ENCODE measurements around the gene DYNC1I2. TPM values are rescaled to one million over a fixed set of nuclear protein-coding genes. Genes with fewer than 3 reads are reported as not detected.

Gene DYNC1I2
- total RNA-seq, 2 donors from 2014 or later = 54.8 to 67.8 TPM

DNA sequence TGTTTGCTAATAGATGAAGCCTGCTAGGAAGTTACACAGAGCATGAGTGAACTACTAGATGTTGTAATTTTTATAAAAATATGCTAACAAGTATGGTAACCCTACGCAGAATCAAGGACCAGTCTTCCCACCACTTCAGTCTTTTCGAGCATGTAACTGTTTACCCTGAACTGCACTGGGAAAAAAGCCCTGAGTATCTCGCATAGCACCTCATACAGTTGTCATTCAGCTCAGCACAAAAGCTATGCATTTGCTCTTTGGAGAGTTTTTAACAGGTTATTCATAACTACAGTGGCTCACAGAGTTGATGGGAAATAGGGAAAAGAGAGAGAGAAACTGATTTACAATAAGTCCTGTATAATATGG is 42.7 kb downstream of the DYNC1I2 start:
- no peak overlapping the region for H3K27ac ChIP-seq
- H3K27me3 ChIP-seq = no peaks in the 10 kb centered on the region
- H3K36me3 ChIP-seq = peaks cover 53% of the 10 kb centered on the region
- H3K4me3 ChIP-seq = no peak overlapping the region
- no peaks in the 10 kb centered on the region for H3K9me3 ChIP-seq
- TF ChIP-seq, protein P1, sequence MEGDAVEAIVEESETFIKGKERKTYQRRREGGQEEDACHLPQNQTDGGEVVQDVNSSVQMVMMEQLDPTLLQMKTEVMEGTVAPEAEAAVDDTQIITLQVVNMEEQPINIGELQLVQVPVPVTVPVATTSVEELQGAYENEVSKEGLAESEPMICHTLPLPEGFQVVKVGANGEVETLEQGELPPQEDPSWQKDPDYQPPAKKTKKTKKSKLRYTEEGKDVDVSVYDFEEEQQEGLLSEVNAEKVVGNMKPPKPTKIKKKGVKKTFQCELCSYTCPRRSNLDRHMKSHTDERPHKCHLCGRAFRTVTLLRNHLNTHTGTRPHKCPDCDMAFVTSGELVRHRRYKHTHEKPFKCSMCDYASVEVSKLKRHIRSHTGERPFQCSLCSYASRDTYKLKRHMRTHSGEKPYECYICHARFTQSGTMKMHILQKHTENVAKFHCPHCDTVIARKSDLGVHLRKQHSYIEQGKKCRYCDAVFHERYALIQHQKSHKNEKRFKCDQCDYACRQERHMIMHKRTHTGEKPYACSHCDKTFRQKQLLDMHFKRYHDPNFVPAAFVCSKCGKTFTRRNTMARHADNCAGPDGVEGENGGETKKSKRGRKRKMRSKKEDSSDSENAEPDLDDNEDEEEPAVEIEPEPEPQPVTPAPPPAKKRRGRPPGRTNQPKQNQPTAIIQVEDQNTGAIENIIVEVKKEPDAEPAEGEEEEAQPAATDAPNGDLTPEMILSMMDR (IDR thresholded peaks at IDR 0.05) = no peak
- DNase-seq (ENCODE audit: low spot score) = no peak
- no peaks in the 10 kb centered on the region for H3K4me1 ChIP-seq

DNA sequence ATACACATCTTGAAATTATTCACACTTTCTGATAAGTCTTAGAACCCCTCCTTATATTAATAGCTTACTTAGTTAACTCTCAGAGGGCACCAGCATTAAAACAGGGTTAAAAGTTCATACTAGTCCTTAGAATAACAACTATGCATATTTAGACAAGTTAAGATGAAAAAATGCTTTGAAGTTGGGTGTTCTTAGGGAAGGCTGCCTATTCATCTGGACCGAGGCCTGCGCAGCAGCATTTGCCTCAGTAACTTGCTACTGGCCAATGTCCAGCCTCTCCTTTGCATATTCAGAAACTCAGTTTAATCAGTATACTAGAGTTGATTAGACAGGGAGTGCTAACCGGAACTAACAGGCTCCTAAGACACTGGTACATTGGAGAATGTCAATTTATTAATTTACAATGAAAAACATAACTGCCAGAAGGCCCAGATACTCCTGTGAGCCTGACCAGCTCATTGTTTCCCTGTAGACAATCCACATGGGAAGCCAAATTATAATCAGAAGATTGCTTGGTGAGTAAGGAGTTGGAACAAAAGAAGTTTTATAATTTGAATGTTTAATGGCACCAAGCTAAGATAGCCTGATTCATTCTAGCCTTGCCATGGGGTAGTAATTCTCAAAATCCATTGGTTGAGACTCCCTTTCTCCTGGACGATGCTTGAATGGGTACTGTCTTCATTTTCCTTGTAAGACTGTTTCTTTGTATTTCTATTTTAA is 48.9 kb downstream of the DYNC1I2 start:
- no peak for DNase-seq (ENCODE audit: low spot score)
- Histone ChIP-seq H3K27me3 (no peaks in the 10 kb centered on the region), H3K36me3 (peaks cover 46% of the 10 kb centered on the region), H3K4me3 (no peak overlapping the region), H3K27ac (no peak overlapping the region), H3K4me1 (no peaks in the 10 kb centered on the region), H3K9me3 (no peaks in the 10 kb centered on the region)
- TF ChIP-seq, protein P1 (IDR thresholded peaks at IDR 0.05) = no peak

DNA sequence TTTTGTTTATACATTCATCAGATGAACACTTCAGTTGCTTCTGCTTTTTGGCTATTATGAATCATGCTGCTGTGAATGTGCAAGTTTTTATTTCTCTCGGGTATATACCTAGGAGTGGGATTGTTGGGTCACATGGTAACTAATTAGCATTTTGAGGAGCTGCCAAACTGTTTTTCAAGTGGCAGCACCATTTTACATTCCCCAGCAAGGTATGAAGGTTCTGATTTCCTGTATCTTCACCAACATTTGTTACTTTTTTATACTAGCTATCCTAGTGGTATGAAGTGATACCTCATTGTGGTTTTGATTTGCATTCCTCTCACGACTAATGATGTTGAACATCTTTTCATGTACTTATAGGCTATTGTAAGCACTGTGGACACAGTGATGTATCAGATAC is 53.9 kb downstream of the DYNC1I2 start:
- no peak overlapping the region for H3K4me3 ChIP-seq
- no peak for DNase-seq (ENCODE audit: low spot score)
- H3K27me3 ChIP-seq = no peaks in the 10 kb centered on the region
- H3K36me3 ChIP-seq = peaks cover 36% of the 10 kb centered on the region
- TF ChIP-seq, protein P1 (IDR thresholded peaks at IDR 0.05) = no peak
- H3K9me3 ChIP-seq = no peaks in the 10 kb centered on the region
- no peaks in the 10 kb centered on the region for H3K4me1 ChIP-seq
- H3K27ac ChIP-seq = no peak overlapping the region

DNA sequence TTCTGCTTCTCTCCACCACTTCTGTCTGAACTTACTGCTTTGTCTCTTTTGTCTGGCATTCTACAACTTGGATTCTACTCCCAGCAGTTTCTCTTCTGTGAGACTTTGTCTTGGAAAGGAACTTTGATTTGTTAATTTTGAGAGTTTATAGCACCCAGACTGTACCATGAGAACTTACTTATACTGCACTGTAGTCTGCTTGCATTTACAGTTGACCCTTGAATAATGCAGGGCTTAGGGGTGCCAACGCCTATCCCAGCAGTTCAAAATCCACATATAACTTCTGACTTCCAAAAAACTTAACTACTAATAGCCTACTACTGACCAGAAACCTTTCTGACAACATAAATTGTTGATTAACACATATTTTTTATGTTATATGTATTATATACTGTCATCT is 55.5 kb downstream of the DYNC1I2 start:
- Histone ChIP-seq H3K36me3 (peaks cover 30% of the 10 kb centered on the region), H3K27me3 (no peaks in the 10 kb centered on the region)
- no peak for DNase-seq (ENCODE audit: low spot score)

DNA sequence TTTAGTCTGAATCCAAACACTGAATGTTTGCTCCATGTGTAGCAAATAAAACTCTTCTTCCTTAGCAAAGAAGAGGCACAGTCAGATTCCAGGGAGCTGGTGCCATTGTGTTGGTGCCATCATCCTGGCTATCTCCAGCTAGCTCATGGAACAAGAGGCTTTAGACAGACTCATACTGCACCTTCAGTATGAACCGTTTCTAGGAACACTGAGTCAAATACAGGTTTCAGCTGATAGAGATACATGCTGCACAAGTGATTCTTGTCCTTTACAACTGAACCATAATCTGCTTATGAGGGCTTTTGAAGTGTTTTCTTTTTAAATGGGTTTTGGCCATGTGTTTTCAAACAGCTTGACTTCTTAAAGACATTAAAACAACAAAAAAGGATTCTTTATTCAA is 57.9 kb downstream of the DYNC1I2 start:
- H3K27ac ChIP-seq = no peak overlapping the region
- H3K4me3 ChIP-seq = no peak overlapping the region
- peaks cover 43% of the 10 kb centered on the region for H3K36me3 ChIP-seq
- H3K4me1 ChIP-seq = no peaks in the 10 kb centered on the region
- TF ChIP-seq, protein P1 (IDR thresholded peaks at IDR 0.05) = no peak
- no peak for DNase-seq (ENCODE audit: low spot score)
- no peaks in the 10 kb centered on the region for H3K27me3 ChIP-seq
- H3K9me3 ChIP-seq = no peaks in the 10 kb centered on the region

More for the DNA sequence above, 55.5 kb downstream of the DYNC1I2 start:
- no peaks in the 10 kb centered on the region for H3K4me1 ChIP-seq
- no peaks in the 10 kb centered on the region for H3K9me3 ChIP-seq
- H3K27ac ChIP-seq = no peak overlapping the region
- TF ChIP-seq, protein P1 (IDR thresholded peaks at IDR 0.05) = no peak
- no peak overlapping the region for H3K4me3 ChIP-seq

DNA sequence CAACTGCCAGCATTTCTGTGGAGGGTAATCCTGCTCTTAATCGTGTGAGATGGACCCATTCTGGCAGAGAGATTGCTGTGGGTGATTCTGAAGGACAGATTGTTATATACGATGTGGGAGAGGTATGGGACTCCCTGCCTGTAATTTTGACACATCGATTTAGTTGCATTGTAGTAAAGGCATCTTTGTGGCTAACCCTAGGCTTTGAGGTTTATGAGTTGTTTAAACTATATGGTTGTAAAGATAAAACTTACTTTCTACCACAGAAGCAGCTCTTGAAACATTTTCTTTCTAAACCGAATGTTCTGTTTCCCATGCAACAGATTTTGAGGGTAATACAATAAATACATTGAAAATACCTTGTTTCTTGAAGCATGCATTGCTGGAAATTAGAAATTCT is 58.5 kb downstream of the DYNC1I2 start:
- Histone ChIP-seq H3K27ac (no peak overlapping the region), H3K4me1 (no peaks in the 10 kb centered on the region), H3K4me3 (no peak overlapping the region), H3K9me3 (no peaks in the 10 kb centered on the region), H3K36me3 (peaks cover 40% of the 10 kb centered on the region), H3K27me3 (no peaks in the 10 kb centered on the region)
- TF ChIP-seq, protein P1 (IDR thresholded peaks at IDR 0.05) = no peak
- no peak for DNase-seq (ENCODE audit: low spot score)

Measured in right atrium auricular region (tissue), 2 donors.